Liver (tissue), 3 donors: ENCODE results near the gene PSMD14.

Experiments
- RAD21 ChIP-seq, 2 donors: IDR thresholded peaks; 2 replicates each; pipeline ENCODE4 v1.6.1; 2016; ENCODE audit warnings: antibody characterized with exemption in 2 of 2, mild to moderate bottlenecking in 2 of 2
- SP1 ChIP-seq: IDR thresholded peaks from 2 replicates; pipeline ENCODE4 v1.6.1; 2018; ENCODE audit warnings: antibody characterized with exemption, mild to moderate bottlenecking
- TF ChIP-seq, protein P1 (sequence below): IDR thresholded peaks from 2 replicates; pipeline ENCODE4 v1.6.1; 2016; ENCODE audit warnings: antibody characterized with exemption
- TF ChIP-seq, protein P2 (sequence below): fragments of 150-350 bp; IDR thresholded peaks from 2 replicates; pipeline ENCODE4 v1.5.1; 2017; ENCODE audit warnings: improper control_type of control experiment, low read depth, low read length; ENCODE audit not compliant: missing input control
- donor health status: healthy.
- donor health status: healthy.

DNA sequence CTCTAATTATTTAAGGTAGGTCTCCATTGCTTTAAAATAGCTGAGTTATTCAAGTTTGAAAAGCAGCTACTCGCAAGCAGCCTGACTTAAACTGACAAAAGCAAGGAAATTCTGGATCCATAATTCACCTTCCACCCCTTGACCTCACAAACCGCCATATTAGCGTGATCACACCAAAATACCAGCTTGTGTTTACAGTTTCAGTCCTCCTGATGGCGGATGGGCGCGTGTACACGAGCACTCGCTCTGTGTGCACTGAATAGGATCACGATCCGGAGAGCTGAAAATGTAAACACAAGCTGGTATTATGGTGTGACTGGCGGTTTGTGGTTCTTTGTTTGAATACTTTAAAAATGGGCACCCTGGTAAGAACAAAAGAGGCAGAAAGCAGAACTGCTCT, 42.4 kb upstream of the PSMD14 start:
- TF ChIP-seq, protein P1, sequence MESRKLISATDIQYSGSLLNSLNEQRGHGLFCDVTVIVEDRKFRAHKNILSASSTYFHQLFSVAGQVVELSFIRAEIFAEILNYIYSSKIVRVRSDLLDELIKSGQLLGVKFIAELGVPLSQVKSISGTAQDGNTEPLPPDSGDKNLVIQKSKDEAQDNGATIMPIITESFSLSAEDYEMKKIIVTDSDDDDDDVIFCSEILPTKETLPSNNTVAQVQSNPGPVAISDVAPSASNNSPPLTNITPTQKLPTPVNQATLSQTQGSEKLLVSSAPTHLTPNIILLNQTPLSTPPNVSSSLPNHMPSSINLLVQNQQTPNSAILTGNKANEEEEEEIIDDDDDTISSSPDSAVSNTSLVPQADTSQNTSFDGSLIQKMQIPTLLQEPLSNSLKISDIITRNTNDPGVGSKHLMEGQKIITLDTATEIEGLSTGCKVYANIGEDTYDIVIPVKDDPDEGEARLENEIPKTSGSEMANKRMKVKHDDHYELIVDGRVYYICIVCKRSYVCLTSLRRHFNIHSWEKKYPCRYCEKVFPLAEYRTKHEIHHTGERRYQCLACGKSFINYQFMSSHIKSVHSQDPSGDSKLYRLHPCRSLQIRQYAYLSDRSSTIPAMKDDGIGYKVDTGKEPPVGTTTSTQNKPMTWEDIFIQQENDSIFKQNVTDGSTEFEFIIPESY: no peak
- TF ChIP-seq, protein P2, sequence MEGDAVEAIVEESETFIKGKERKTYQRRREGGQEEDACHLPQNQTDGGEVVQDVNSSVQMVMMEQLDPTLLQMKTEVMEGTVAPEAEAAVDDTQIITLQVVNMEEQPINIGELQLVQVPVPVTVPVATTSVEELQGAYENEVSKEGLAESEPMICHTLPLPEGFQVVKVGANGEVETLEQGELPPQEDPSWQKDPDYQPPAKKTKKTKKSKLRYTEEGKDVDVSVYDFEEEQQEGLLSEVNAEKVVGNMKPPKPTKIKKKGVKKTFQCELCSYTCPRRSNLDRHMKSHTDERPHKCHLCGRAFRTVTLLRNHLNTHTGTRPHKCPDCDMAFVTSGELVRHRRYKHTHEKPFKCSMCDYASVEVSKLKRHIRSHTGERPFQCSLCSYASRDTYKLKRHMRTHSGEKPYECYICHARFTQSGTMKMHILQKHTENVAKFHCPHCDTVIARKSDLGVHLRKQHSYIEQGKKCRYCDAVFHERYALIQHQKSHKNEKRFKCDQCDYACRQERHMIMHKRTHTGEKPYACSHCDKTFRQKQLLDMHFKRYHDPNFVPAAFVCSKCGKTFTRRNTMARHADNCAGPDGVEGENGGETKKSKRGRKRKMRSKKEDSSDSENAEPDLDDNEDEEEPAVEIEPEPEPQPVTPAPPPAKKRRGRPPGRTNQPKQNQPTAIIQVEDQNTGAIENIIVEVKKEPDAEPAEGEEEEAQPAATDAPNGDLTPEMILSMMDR: no peak
- no peak for TF ChIP-seq SP1
- no peak for TF ChIP-seq RAD21 (IDR thresholded peaks at IDR 0.05)
